ENCODE measurements around the gene SYF2. TPM values are rescaled to one million over a fixed set of nuclear protein-coding genes. Genes with fewer than 3 reads are reported as not detected.
"Not testable (repeated sequence)": the region's sequence is repeated elsewhere in the genome, so short reads cannot be mapped to it uniquely, and the experiment has no call there.

The SYF2 gene
- total RNA-seq, 1 donor from 2014 or later, result 35.4 TPM

- no peak for DNase-seq (ENCODE audit: low spot score)
- intact Hi-C loops (cut with DNase I), result loop anchor here (2.0 to 5.0 kb wide), 4 partner anchors 15 to 569 kb away; partner anchors contain the start of genes MTFR1L, SYF2 and TMEM50A
These were observed 15.8 kb upstream of the SYF2 start for GRCh38 chr1:25247829-25248754.

GRCh38 chr1:25247024-25247828, 14.9 kb upstream of the SYF2 start, which contains the start of gene RSRP1:
Gene RSRP1, minus strand, starts transcription at chr1:25247454. Its CDS starts 491 bp downstream, at chr1:25246963.
- intact Hi-C loops (cut with DNase I), result loop anchor here (2.0 to 5.0 kb wide), 4 partner anchors 14 to 570 kb away; partner anchors contain the start of genes MTFR1L, SYF2 and TMEM50A
- peak; percentile 100 for DNase-seq (ENCODE audit: low spot score)

GRCh38 chr1:25246600-25247023, 14.3 kb upstream of the SYF2 start:
- DNase-seq (ENCODE audit: low spot score), result no peak
- intact Hi-C loops (cut with DNase I), result loop anchor here (2.0 to 5.0 kb wide), 4 partner anchors 14 to 571 kb away; partner anchors contain the start of genes MTFR1L, SYF2 and TMEM50A

GRCh38 chr1:25245809-25246599, 13.7 kb upstream of the SYF2 start:
- no peak for DNase-seq (ENCODE audit: low spot score)
- intact Hi-C loops (cut with DNase I), result loop anchor here (2.0 to 5.0 kb wide), 4 partner anchors 13 to 571 kb away; partner anchors contain the start of genes MTFR1L, SYF2 and TMEM50A

GRCh38 chr1:25245393-25245792, 13.1 kb upstream of the SYF2 start:
- intact Hi-C loops (cut with DNase I), result loop anchor here (5.0 kb wide), 3 partner anchors 92 to 572 kb away; partner anchors contain the start of genes MTFR1L and TMEM50A
- no peak for DNase-seq (ENCODE audit: low spot score)

- intact Hi-C loops (cut with DNase I), result no loop called here
- DNase-seq (ENCODE audit: low spot score), result no peak
These were observed 11.6 kb upstream of the SYF2 start for GRCh38 chr1:25243907-25244306.

- DNase-seq (ENCODE audit: low spot score), result peak; percentile 95
- intact Hi-C loops (cut with DNase I), result no loop called here
These were observed 7.6 kb upstream of the SYF2 start for GRCh38 chr1:25239681-25240541.

GRCh38 chr1:25238046-25238445, 5.7 kb upstream of the SYF2 start:
- intact Hi-C loops (cut with DNase I), result no loop called here
- no peak for DNase-seq (ENCODE audit: low spot score)

GRCh38 chr1:25236261-25236660, 4.0 kb upstream of the SYF2 start:
- intact Hi-C loops (cut with DNase I); DNase-seq (ENCODE audit: low spot score): not testable (repeated sequence)

GRCh38 chr1:25235411-25235810, 3.1 kb upstream of the SYF2 start:
- intact Hi-C loops (cut with DNase I); DNase-seq (ENCODE audit: low spot score): not testable (repeated sequence)

GRCh38 chr1:25232866-25233784, 823 bp upstream of the SYF2 start:
- intact Hi-C loops (cut with DNase I), result loop anchor here (2.0 kb wide), 1 partner anchor 14 kb away; the partner anchor contains the start of gene RSRP1
- DNase-seq (ENCODE audit: low spot score), result peak; percentile 88

GRCh38 chr1:25223471-25223870, 8.8 kb downstream of the SYF2 start:
- intact Hi-C loops (cut with DNase I), result no loop called here
- no peak for DNase-seq (ENCODE audit: low spot score)

GRCh38 chr1:25222606-25223005, 9.7 kb downstream of the SYF2 start:
- intact Hi-C loops (cut with DNase I), result no loop called here
- no peak for DNase-seq (ENCODE audit: low spot score)

GRCh38 chr1:25220666-25221065, 11.6 kb downstream of the SYF2 start:
- no peak for DNase-seq (ENCODE audit: low spot score)
- intact Hi-C loops (cut with DNase I), result no loop called here

- intact Hi-C loops (cut with DNase I), result no loop called here
- no peak for DNase-seq (ENCODE audit: low spot score)
These were observed 12.5 kb downstream of the SYF2 start for GRCh38 chr1:25219661-25220251.

- intact Hi-C loops (cut with DNase I), result no loop called here
- DNase-seq (ENCODE audit: low spot score), result no peak
These were observed 14.6 kb downstream of the SYF2 start for GRCh38 chr1:25217598-25218232.

Measured in cardiac septum (tissue), 1 donor.